GM12873 (cell line): ENCODE data around the gene ADGRE2.

Experiments used
- CTCF ChIP-seq: IDR thresholded peaks from 2 replicates; pipeline ENCODE4 v1.5.1; 2012; ENCODE audit warnings: low read depth, mild to moderate bottlenecking, moderate library complexity, low read length, control low read depth; ENCODE audit not compliant: insufficient read depth; ENCODE audit errors: missing control alignments

Gene ADGRE2

GRCh38 chr19:14719162-14719561 lies 59.2 kb downstream of the ADGRE2 start:
- TF ChIP-seq CTCF, result no peak

DNA sequence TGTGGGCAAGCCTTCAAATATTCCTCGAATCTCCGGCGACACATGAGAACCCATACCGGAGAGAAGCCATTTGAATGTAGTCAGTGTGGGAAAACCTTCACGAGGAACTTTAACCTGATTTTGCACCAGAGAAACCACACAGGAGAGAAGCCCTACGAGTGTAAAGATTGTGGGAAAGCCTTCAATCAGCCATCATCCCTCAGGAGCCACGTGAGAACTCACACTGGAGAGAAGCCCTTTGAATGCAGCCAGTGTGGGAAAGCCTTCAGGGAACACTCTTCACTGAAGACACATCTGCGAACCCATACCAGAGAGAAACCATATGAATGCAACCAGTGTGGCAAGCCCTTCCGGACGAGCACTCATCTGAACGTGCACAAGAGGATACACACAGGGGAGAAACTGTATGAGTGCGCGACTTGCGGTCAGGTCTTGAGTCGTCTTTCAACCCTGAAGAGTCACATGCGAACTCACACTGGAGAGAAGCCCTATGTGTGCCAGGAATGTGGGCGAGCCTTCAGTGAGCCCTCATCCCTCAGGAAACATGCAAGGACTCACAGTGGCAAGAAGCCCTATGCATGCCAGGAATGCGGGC lies 59.7 kb downstream of the ADGRE2 start:
- TF ChIP-seq CTCF, result no peak

- TF ChIP-seq CTCF, result no peak
These were observed 62.5 kb downstream of the ADGRE2 start for GRCh38 chr19:14715841-14716240.

- no peak for TF ChIP-seq CTCF
These were observed 73.9 kb downstream of the ADGRE2 start for GRCh38 chr19:14704450-14704849.

GRCh38 chr19:14703833-14704232 lies 74.5 kb downstream of the ADGRE2 start:
- no peak for TF ChIP-seq CTCF

GRCh38 chr19:14700711-14701375 lies 77.5 kb downstream of the ADGRE2 start:
- no peak for TF ChIP-seq CTCF

- TF ChIP-seq CTCF, result no peak
These were observed 78.7 kb downstream of the ADGRE2 start for GRCh38 chr19:14699641-14700040.
